ENCODE results near the gene CEP57L1.

GRCh38 chr6:109096208-109096607 lies 901 bp downstream of the CEP57L1 start:
- TF ChIP-seq CTCF (IDR thresholded peaks at IDR 0.05): no peak
- TF ChIP-seq POLR2A (IDR thresholded peaks at IDR 0.05): no peak
